Femur (tissue), 1 donor: ENCODE results near the gene IARS2.
"Not testable (repeated sequence)": the region's sequence is repeated elsewhere in the genome, so short reads cannot be mapped to it uniquely, and the experiment has no call there.

Experiments used
- DNase-seq: peaks from one replicate; pipeline ENCODE4 v3.0.0-alpha.2; 2017

IARS2 gene

DNA sequence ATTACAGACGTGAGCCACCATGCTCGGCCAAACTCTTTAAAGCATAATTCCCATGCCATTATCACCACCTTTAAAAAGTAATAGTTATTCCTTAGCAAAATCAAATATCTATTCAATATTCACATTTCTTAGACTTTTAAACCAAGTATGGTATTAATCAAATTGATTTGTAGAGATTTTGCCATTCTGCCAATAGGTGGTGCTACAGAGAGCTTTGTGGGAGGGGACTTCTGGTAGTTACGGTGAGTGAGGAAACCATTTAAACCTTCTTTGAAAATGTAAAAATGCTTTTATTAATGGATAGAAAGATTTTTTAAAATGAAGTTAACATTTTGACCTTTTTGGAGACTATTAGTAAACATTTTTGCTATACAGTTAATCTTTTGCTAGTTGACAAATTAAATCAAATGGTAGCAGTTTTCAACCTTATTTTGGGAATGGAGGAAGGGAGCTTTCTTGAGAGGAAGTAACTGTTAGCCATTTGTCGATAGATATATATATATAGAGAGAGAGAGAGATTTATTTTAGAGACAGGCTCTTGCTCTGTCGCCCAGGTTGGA is 19.3 kb downstream of the IARS2 start:
- DNase-seq: no peak

DNA sequence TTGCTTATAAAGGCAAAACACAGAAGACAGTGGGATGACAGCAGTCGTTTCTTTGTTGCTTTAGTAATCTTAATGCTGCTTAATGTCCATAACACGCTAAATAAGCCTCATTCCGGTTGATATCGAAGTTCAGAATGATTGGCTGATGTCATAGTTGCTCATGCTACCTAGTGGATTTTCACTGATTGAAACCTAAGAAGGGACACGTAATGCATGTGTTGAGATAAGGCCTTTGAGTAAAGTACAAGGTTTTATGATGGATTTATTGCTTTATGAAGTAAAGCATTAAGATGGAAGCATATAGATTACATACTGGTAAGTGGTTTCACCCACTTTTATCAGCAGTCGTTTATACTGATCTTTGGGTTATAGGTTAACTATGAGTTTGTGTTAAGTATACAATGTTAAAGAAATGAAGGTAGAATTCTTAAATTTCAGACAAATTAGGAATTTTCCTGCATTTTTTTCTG is 25.1 kb downstream of the IARS2 start:
- DNase-seq: no peak

DNA sequence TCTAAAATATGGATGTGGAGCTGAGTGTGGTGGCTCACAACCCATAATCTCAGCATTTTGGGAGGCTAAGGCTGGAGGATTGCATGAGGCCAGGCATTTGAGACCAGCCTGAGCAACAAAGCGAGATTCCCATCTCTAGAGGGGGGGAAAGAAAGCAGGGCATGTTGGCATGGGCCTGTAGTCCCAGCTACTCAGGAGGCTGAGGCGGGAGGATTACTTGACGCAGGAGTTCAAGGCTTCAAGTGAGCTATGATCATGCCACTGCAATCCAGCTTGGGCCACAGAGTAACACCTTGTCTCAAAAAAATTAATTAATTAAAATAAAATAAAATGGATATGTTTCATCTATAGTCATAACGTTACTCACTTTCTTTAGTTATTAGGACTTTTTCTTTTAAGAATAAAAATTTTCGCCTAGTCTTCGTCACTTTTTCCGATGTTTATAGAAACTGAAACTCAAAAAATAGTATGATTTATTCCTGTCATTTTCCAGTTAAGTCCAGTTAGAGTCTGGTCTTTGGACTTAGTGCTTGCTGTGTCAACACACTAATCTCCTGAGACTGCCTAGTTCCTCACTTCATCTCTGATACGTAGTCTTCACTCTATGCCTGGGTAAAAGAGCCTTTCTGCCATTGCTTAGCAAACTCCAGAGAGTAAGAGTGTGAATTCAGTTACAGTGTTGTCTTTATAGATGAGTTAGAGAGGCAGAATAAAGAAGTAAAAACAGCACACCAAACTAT is 28.0 kb downstream of the IARS2 start:
- DNase-seq: no peak

DNA sequence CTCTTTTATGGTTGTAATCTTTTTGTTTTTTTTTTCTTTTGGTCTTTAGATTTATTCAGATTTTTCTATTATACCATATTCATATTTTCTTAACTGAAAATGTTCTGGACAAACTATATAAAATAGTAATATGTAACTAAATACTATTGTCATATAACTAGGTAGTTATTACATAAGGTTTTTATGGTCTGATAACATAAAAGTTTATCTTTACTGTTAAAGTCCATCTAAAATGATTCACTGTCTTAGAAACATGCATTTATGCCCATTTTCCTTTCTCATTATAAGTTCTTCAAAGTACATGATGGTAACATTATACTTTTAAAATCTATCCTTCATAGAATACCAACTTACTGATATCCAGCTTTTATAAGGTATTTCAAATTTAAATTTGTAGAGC is 29.1 kb downstream of the IARS2 start:
- DNase-seq: no peak

DNA sequence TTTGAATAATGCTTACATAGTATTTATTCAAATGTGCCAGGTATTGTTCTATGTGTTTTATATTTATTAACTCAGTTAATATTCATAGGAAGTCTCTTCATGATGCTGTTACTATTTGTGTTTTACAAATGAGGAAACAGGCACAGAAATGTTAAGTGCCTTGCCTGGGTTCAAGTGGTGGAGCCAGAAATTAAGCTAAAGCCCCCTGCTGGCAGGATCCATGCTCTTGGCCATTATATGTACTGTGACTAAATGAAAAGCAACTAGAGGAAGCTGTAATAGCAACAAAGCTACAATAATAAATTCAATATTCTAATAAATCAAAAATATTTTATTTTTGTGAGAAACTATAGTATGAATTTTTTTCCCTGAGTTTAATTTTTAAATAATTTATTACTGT is 30.0 kb downstream of the IARS2 start:
- DNase-seq: no peak

DNA sequence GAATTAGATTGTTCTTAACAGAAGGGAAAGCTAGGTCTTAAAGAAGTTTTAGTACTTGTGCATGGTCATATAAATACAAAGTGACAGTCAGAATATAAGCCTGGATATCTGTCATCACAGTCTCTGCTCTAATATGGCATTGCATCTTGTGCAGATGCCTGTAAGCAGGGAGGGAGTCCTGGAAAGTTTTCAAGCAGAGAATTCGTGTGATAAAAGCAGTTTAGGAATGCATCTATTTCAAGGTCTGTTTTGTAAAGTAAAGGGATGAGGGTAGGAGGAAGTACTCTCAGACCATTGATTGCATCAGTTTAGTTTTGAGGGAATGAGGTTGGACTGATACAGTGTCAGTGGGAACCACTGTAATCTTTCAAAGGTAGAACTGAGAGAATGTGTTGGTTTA is 30.6 kb downstream of the IARS2 start:
- DNase-seq: no peak

DNA sequence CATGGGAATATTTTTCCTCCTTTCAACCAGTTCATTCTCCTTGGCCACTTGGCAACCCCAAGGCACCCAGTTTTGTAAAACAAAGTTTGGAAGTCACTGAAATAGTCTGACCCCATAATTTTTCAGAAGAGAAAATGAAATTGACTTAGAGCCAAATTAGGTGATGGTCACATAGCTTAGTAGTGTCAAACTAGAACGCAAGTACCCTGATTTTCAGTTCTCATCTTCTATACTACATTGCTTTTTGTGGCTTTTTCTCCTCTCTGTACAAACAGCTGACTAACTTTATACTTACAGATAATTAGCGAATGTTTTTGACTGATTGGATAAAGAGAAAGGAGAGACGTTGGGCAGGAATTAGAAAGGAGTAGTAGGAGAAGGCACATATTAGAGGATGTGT is 33.1 kb downstream of the IARS2 start:
- no peak for DNase-seq

DNA sequence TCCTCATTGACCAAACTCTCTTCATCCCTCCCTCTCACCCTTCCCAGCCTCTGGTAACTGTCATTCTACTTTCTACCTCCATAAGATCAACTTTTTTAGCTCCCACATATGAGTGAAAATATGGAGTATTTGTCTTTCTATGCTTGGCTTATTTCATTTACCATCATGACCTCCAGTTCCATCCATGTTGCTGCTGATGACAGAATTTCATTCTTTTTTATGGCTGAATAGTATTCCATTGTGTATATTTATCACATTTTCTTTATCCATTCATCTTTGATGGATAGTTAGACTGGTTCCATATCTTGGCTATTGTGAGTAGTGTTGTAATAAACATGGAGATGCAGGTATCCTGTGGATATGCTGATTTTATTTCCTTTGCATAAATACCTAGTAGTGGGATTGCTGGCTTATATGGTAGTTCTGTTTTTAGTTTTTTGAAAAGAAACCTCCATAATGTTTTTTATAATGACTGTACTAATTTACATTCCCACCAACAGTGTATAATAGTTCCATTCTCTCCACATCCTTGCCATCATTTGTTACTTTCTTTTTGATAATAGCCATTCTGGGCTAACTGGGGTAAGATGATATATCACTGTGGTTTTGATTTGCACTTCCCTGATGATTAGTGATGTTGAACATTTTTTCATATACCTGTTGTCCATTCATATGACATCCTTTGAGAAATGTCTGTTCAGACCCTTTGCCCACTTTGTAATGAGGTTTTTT is 35.7 kb downstream of the IARS2 start:
- no peak for DNase-seq

DNA sequence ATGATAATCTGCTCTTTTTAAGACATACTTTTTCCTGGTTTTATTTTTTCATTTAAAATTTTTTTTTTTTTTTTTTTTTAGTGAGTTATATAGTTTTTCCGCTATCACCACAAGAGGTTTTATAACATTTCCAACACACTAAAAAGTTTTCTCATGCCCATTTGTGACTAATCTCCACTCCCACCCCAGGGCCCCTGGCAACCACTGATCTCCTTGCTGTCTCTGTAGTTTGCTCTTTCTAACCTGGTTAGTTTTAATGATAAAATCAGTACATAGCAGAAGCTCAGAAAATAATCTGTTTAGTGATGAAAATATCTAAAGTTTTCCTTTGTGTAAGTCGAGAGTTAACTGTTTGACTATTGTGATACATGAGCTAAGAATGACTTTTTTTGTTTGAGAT is 41.8 kb downstream of the IARS2 start:
- no peak for DNase-seq

DNA sequence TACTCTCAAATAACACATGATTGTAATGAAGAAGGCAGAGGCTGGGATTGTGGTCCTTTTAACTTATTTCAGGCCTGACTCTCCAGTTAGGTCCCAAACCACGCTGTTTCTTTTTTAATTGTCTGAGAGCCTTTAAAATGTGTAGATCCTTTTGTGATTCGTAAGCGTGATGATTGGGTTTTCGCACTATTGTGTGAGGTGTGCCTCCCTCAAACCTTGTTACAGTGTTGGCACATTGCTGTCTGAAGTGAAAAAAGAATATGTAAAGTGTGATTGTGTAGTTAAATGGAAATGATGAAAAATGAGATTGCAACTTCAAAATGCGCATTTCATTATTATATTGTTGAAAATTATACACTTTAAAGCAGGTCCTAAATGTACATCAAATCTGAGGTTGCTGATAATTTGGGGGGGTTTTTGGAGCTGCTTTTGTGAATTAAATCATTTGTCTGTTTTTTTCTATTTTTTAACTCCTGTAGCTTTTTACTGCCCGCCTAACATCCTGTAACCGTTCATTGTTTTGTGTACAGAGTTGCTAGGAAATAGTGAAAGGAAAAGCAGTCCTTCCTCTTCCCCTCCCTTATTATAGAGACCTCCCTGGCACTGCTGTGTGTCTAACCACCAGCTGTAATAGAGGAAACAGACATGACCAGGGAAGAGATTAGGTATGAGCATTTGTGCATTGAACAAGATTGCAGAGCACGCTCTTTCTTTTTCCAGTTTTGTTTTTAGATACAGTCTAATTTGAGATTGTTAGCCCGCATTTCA is 43.3 kb downstream of the IARS2 start:
- DNase-seq: no peak

DNA sequence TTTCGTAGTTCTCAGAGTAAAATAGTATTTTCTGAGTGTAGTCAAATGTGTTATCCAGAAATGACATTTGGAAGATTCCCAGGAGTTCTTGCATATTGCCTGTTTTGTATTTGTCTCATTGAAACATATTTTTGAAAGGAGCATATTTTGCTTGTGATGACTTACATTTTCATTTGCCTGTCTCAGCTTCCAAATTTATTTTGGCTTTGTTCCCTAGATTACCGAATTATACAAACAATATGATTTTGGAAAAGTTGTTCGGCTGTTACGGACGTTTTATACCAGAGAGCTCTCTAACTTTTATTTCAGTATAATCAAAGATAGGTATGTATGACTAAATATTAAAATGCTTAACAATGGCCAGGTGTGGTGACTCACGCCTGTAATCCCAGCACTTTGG is 46.0 kb downstream of the IARS2 start:
- no peak for DNase-seq

DNA sequence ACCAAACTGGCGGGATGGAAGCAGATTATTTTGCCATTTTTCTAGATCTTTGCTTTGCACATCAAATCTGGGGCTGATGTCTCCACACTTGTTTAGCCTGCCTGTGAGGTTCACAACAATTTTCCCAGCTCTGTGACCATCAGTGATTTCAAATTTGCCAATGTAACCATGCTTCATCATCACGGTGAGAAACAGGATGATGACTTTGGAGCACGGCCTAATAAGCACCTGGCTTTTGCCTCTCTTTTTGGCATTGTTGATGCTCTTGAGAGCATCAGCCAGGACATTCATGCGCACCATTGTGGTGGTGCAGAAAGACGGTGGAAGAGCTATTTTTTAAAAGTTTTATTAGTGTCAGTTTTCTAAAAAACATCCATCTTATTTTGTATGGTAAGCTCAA is 50.1 kb downstream of the IARS2 start:
- no peak for DNase-seq

DNA sequence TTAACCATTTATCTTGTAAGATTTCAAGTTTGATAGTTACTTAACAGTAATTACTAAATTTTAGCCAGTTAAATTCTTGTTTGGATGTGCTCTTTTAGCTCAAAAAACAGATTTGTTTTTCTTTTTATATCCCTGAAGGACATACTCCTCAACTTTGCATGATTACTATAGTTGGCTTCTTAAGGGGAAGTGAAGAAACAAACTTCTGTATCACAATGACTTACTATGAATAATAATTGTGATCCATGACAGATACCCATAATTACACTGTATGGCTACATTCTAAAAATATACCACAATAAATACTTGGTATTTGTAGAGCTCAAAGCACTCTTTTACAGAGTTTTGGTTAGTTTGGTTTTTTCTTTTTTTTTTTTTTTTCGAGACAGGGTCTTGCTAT is 55.8 kb downstream of the IARS2 start:
- DNase-seq: no peak

DNA sequence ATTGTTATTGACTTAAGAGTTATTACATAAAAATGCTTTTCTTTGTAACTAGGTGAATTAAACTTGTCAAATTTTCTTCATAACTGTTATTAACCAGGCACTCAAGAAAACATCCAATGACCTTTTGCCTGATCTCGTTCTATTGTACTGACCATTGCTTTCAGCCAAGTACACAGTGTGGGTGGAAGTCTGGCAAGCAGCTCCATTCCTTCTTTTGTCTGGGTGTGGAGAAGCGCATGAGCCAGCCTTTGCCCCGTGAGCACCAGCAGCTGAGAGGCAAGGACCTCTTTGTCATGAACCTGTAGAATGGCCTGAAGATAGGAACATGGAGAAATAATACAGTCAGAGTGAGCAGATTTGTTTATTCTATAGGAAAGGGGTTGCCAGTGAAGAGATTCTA is 57.5 kb downstream of the IARS2 start:
- DNase-seq: no peak

DNA sequence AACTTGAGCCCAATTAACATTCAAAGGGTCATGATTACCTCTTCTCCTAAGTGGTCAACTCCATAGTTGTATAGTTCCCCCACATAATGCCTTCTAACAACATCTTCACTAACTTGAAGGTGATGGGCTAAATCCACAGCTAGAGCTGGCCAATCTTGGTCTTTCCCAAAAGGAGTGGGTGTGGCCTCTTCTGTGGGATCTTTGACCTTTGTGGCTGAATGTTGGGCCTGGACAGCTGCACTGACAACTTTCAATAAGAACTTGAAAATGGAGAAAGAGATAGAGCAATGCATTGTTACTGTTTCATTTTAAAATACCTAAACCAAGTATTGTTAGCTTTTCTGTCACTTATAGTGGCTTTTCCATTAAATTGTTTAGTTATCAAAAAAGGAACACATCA is 59.2 kb downstream of the IARS2 start:
- no peak for DNase-seq

DNA sequence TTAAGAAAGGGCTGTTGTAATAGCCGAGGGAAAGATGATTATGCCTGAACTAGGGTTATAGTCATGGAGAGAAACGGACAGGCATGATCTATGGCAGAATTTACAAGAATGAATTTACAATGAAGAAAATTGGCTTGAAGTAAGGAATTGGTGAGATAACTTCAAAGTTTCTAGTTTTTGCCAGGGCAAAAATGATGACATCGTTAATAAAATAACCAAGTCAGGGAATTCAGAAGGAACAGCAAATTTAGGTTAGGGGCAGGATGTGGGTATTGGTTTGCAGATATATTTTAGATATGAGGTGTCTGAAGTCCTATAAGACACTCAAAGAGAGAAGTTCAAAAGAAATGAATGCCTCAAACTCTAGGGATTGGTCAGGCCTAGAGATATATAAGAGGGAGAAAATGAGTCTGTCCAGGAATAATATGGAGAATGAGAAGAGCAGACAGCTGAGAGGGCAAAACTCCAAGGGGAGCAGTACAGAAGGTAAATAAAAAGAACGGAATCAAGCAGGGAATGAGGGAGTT is 62.8 kb downstream of the IARS2 start:
- no peak for DNase-seq

DNA sequence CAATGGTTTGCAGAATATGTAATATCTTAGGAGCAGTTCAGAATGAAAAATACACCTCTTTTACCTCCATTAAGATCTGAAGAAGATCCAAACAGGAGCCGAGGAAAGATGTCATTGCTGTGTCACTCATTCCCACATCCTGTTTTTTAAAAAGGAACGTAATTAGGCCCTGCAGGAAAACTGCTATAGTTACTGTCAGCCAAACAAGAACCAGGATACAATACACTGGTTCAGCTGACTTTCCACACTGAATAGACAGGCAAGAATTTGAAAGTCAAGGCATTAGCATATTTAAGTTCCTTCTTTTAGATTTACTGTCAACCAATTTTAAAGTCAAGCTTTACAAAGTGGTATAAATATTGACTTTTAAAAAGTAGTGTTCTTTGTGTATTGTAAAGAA is 63.8 kb downstream of the IARS2 start:
- no peak for DNase-seq

DNA sequence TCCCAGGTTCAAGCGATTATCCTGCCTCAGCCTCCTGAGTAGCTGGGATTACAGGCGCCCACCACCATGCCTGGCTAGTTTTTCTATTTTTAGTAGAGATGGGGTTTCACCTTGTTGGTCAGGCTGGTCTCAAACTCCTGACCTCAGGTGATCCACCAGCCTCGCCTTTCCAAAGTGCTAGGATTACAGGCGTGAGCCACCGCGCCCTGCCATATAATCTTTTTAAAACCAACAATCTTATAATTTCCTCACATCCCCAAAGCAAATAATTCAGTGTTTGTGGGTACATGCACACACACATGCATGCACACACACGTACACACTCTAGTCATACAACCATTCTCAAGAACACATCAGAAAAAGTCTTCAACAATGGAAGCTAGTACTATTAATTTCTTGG is 64.6 kb downstream of the IARS2 start:
- not testable (repeated sequence) for DNase-seq

DNA sequence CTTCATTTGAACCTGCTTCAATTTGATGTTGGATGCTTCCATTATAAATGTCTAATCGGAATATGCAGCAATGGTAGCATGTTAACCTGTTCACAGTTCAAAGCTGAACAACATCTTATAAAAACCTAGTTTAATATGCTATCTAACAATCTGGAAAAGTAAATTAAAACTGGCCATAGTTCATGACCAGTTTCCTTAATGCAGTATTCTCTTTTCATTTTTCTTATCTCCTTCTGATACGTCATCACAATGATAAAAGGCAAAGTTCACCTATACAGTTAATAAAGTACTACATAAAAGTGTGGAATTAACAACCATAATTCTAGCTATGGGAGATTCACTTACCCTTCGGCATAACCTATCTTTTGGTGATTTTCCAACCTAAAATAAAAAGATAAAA is 65.1 kb downstream of the IARS2 start:
- DNase-seq: no peak

DNA sequence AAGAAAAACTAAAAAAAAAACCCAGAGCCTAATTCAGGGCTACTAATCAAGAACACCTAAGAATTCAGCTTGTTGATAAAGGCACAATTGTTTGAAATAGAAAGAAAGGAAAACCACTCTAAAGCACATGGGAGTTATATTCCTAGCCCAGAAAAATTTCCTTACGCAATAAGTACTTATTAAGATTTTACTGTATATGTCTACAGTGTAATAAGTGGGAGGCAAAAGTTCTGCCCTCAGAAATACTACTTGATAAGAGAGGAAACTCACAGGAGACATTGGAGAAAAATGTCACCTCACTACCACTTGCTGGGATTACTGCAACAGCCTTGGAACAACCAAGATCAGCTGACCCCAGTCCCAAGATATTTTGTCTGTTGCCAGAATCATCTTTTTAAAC is 66.1 kb downstream of the IARS2 start:
- no peak for DNase-seq

DNA sequence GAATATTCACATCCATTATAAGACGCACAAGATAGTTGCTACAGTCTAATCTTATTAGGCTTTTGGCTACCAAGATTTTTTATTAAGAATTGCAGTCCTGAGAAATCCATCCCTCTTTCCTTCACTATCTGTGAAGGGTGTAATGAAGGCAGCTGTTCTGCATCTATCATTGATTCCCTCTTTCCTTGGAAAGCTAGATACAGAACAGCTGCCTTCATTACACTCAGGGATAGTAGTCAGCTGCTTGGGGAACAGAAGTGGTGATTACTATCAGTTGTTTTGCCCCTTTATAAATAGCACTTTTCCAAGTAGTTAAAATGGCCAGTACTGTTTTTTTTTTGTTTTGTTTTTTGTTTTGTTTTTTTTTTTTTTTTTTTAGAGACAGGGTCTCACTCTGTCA is 70.2 kb downstream of the IARS2 start:
- DNase-seq: no peak

DNA sequence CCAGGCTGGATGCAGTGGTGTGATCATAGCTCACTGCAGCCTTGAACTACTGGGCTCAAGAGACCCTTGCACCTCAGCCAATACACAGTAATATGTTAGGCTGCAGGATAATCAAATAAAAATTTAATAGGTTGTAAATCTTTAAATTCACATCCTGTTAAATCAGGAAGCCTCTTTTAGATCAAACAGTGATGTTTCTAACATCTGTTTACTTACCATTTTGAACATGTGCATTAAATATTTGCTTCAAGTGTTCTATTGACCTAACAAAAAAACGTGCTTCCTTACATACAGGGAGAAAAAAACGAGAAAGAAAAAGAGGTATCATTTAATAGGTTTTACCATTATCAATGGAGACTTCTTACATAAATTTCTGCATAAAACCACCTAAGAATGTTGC is 70.6 kb downstream of the IARS2 start:
- no peak for DNase-seq

DNA sequence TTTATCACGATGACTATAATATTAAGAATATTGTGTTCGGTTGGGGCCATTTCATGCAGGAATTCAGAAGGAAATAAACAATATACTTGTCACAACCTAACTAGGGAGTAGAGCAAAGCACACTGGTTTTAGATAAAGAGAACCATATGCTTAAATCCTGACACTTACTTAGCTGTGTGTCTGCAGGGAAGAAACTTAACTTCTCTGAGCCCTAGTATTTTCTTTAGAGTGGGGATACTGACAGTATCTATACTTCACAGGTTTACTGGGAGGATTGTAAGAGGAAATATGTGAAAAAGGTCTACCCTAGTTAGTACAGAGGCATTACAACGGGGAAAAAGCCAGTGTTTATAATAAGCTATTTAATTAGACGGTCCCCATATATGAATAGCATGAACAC is 72.9 kb downstream of the IARS2 start:
- no peak for DNase-seq
